PC-3 (cell line): ENCODE data around the gene NEUROG1. TPM values are rescaled to one million over a fixed set of nuclear protein-coding genes. Genes with fewer than 3 reads are reported as not detected.

Source experiments
- ATAC-seq: fragments of 200-7000 bp; cut with Tn5 transposase; 2 replicates; pipeline ENCODE4 v1.9.1; 2020; ENCODE audit warnings: mild to moderate bottlenecking, moderate library complexity
- Bru-seq: library from RNA; stranded (reverse); fragments of 400-500 nt; gene quantifications from one replicate; lab custom pipeline; 2021; lab: Mats Ljungman, UMichigan
- BruChase-seq, 2 experiments: library from RNA; stranded (reverse); fragments of 400-500 nt; gene quantifications; one replicate each; lab custom pipeline; 2021; lab: Mats Ljungman, UMichigan
- BruUV-seq: library from RNA; stranded (reverse); fragments of 400-500 nt; replicated peaks from 2 replicates; lab custom pipeline; 2021; lab: Mats Ljungman, UMichigan
- CTCF ChIA-PET: fragments of 300-600 bp; sonication (Branson Sonifier 250); formaldehyde crosslinking; loops from one replicate; lab custom pipeline; 2022; ENCODE audit warnings: antibody characterized with exemption; lab: Charles Lee
- POLR2A ChIA-PET: fragments of 300-600 bp; sonication (Branson Sonifier 250); formaldehyde crosslinking; loops from one replicate; lab custom pipeline; 2022; ENCODE audit warnings: antibody characterized with exemption; ENCODE audit not compliant: unreplicated experiment; lab: Charles Lee
- DNase-seq: peaks from one replicate; pipeline ENCODE4 v3.0.0-alpha.2; 2015
- H2AFZ ChIP-seq: fragments of 300-600 bp; sonication (generic); 2 replicates; pipeline ENCODE4 v1.6.0; 2016; ENCODE audit warnings: antibody characterized with exemption, low read length
- H3F3A ChIP-seq: fragments of 300-600 bp; sonication (generic); one replicate; pipeline ENCODE4 v1.6.0; 2017; ENCODE audit warnings: antibody characterized with exemption, low read length, control low read depth, mild to moderate bottlenecking; ENCODE audit not compliant: unreplicated experiment
- H3K27ac ChIP-seq: fragments of 300-600 bp; sonication (generic); 2 replicates; pipeline ENCODE4 v1.5.1; 2016; ENCODE audit warnings: mild to moderate bottlenecking, low read length
- H3K27me3 ChIP-seq: fragments of 300-600 bp; sonication (generic); 2 replicates; pipeline ENCODE4 v1.6.1; 2016; ENCODE audit warnings: low read length, mixed read lengths
- H3K36me3 ChIP-seq: fragments of 300-600 bp; sonication (generic); 2 replicates; pipeline ENCODE4 v1.6.1; 2016; ENCODE audit warnings: low read depth, mixed run types, low read length, mixed read lengths
- H3K4me1 ChIP-seq: fragments of 300-600 bp; sonication (generic); 2 replicates; pipeline ENCODE4 v1.5.1; 2016; ENCODE audit warnings: low read length; ENCODE audit not compliant: insufficient read depth
- H3K4me2 ChIP-seq: fragments of 300-600 bp; sonication (generic); 2 replicates; pipeline ENCODE4 v1.6.0; 2016; ENCODE audit warnings: low read length
- H3K4me3 ChIP-seq: fragments of 300-600 bp; sonication (generic); 2 replicates; pipeline ENCODE4 v1.5.1; 2016; ENCODE audit warnings: mild to moderate bottlenecking, low read length, mixed read lengths
- H3K79me2 ChIP-seq: fragments of 300-600 bp; sonication (generic); 2 replicates; pipeline ENCODE4 v1.6.1; 2017; ENCODE audit warnings: low read length, mixed read lengths
- H3K9ac ChIP-seq: fragments of 300-600 bp; sonication (generic); 2 replicates; pipeline ENCODE4 v1.6.0; 2016; ENCODE audit warnings: mild to moderate bottlenecking, low read length
- H3K9me2 ChIP-seq: fragments of 300-600 bp; sonication (generic); replicated peaks from 2 replicates; pipeline ENCODE4 v1.6.1; 2016; ENCODE audit warnings: mixed run types, low read length, mixed read lengths
- H3K9me3 ChIP-seq: fragments of 300-600 bp; sonication (generic); 2 replicates; pipeline ENCODE4 v1.6.1; 2016; ENCODE audit warnings: low read length, mixed read lengths
- H4K20me1 ChIP-seq: fragments of 300-600 bp; sonication (generic); 2 replicates; pipeline ENCODE4 v1.6.1; 2016; ENCODE audit warnings: low read length, mixed read lengths
- EZH2 ChIP-seq: fragments of 300-600 bp; sonication (generic); IDR thresholded peaks from one replicate; pipeline ENCODE4 v1.6.1; 2017; ENCODE audit warnings: antibody characterized with exemption, mild to moderate bottlenecking, low read length; ENCODE audit not compliant: unreplicated experiment
- EZH2phosphoT487 ChIP-seq: fragments of 300-600 bp; sonication (generic); IDR thresholded peaks from 2 replicates; pipeline ENCODE4 v1.6.1; 2018; ENCODE audit warnings: mild to moderate bottlenecking, antibody characterized with exemption, low read length, borderline replicate concordance
- intact Hi-C: fragments of 100-400 bp; cut with micrococcal nuclease; formaldehyde crosslinking; loops from 2 replicates; pipeline ENCODE4 v1.9.0; 2023
- long read RNA-seq: library from polyadenylated mRNA; unstranded; transcript quantifications from one replicate; pipeline ENCODE4 v2.0.0, GENCODE V29; 2021; ENCODE audit not compliant: unreplicated experiment
- total RNA-seq: library from RNA; depleted of rRNA; stranded (reverse); fragments of >200 nt; gene quantifications from 2 replicates; pipeline ENCODE4 v1.2.3, GENCODE V29; 2014; rRNA removed
- TF ChIP-seq, protein P1 (sequence below): fragments of 300-600 bp; sonication (generic); conservative IDR thresholded peaks from 2 replicates; pipeline ENCODE4 v1.5.1; 2017; ENCODE audit warnings: antibody characterized with exemption, low read depth, mild to moderate bottlenecking, low read length

NEUROG1 gene, protein sequence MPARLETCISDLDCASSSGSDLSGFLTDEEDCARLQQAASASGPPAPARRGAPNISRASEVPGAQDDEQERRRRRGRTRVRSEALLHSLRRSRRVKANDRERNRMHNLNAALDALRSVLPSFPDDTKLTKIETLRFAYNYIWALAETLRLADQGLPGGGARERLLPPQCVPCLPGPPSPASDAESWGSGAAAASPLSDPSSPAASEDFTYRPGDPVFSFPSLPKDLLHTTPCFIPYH
- total RNA-seq (not detected in 2 replicates), Bru-seq, nascent RNA (not detected), BruChase-seq, experiment 1, labeled RNA remaining after a 6-hour chase (not detected), BruChase-seq, experiment 2, labeled RNA remaining after a 2-hour chase (not detected)
- long read RNA-seq = 0 reads

DNA sequence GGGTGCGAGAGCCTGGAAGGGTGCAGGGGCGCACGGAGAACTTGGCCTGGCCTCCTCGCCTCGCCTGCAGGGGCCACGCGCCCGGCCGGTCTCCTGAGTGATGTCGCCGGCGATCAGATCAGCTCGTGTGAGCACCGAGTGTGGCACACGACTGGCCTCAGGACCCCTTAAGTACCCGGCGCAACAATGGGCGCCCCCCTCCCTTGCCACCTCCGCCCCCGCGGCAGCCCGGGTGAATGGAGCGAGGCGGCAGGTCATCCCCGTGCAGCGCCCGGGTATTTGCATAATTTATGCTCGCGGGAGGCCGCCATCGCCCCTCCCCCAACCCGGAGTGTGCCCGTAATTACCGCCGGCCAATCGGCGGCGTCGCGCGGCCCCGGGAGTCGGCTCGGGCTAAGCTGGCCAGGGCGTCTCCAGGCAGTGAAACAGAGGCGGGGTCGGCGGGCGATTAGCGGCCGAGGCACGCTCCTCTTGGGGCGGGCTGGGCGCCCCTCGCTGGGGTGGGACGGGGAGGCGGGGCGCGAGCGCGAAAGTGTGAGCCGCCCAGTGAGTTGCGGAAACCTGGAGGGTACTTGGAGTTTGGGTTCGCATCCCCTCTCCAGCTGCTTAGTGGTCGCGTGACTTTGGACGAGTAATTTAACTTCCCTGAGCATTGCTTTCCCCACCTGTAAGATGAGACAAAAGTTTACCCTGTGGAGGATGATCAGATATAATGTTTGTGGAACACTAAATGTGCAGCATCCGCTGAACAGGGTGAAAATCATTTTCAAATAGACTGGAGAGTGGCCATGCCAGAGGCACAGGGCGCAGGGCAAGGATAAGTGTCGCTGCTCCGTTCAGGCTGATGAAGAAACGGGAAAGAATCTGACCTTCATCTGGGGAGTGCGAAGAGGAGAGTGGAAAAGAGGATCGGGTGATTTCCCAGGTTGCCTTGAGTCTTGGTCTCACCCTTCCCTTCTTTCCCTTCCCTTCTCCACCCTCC, at the start of gene NEUROG1:
Gene NEUROG1, minus strand, starts transcription at position 145 of the 982 bp plus-strand sequence. CDS start 274 bp downstream, outside the sequence.
- H3K27ac ChIP-seq = no peak within 1 kb of the TSS
- no TSS peak for BruUV-seq
- no peak within 1 kb of the TSS for H2AFZ ChIP-seq
- TF ChIP-seq, protein P1, sequence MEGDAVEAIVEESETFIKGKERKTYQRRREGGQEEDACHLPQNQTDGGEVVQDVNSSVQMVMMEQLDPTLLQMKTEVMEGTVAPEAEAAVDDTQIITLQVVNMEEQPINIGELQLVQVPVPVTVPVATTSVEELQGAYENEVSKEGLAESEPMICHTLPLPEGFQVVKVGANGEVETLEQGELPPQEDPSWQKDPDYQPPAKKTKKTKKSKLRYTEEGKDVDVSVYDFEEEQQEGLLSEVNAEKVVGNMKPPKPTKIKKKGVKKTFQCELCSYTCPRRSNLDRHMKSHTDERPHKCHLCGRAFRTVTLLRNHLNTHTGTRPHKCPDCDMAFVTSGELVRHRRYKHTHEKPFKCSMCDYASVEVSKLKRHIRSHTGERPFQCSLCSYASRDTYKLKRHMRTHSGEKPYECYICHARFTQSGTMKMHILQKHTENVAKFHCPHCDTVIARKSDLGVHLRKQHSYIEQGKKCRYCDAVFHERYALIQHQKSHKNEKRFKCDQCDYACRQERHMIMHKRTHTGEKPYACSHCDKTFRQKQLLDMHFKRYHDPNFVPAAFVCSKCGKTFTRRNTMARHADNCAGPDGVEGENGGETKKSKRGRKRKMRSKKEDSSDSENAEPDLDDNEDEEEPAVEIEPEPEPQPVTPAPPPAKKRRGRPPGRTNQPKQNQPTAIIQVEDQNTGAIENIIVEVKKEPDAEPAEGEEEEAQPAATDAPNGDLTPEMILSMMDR = no peak
- TF ChIP-seq EZH2 = peak; percentile 35
- H4K20me1 ChIP-seq = no peaks in the 10 kb centered on the region
- intact Hi-C loops = no loop called here
- H3K4me3 ChIP-seq = no peak within 1 kb of the TSS
- H3K4me1 ChIP-seq = no peaks in the 10 kb centered on the region
- H3K79me2 ChIP-seq = no peaks in the 10 kb centered on the region
- H3K27me3 ChIP-seq = peaks cover 42% of the 10 kb centered on the region
- no peaks in the 10 kb centered on the region for H3F3A ChIP-seq
- DNase-seq = no peak
- ChIA-PET CTCF (no interaction called here), POLR2A (no interaction called here)
- no peak within 1 kb of the TSS for H3K9ac ChIP-seq
- no peaks in the 10 kb centered on the region for H3K9me3 ChIP-seq
- ATAC-seq = no peak
- H3K36me3 ChIP-seq = no peaks in the 10 kb centered on the region
- H3K4me2 ChIP-seq = no peak within 1 kb of the TSS
- no peaks in the 10 kb centered on the region for H3K9me2 ChIP-seq

DNA sequence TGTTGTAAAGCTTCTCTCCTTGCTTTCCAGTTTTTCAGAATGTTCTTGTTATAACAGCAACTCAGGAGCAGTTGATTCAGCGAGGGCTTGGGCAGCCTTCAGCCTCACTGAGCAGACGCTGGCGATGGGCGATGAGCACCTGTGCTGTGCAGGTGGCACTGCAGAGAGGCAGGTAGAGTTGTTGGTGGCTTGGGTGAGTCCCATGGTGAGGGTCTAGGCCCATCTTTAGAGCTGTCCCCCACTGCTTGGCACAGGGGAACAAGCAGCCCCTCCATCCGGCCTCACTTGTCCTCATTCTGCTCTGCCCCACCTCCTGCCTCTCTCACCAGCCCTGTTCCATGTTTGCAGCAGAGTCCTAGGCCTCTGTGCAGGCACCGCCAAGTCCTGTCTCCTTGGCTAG, 49.2 kb upstream of the NEUROG1 start:
- ATAC-seq = no peak
- ChIA-PET CTCF (no interaction called here), POLR2A (no interaction called here)
- Histone ChIP-seq H3K79me2 (no peaks in the 10 kb centered on the region), H3K9me3 (no peaks in the 10 kb centered on the region), H4K20me1 (no peaks in the 10 kb centered on the region), H3K4me3 (no peak overlapping the region), H3K27ac (no peak overlapping the region), H2AFZ (no peak overlapping the region), H3K4me1 (no peaks in the 10 kb centered on the region), H3K4me2 (no peak overlapping the region), H3K27me3 (peaks cover 85% of the 10 kb centered on the region), H3K9ac (no peak overlapping the region), H3K36me3 (no peaks in the 10 kb centered on the region), H3F3A (no peaks in the 10 kb centered on the region), H3K9me2 (no peaks in the 10 kb centered on the region)
- TF ChIP-seq, protein P1 = no peak
- TF ChIP-seq EZH2phosphoT487 = no peak
- DNase-seq = no peak
- no TSS peak for BruUV-seq
- intact Hi-C loops = no loop called here
